Measurements from ENCODE around the gene AOAH.

The AOAH gene

GRCh38 chr7:36597090-36597773, 127.1 kb downstream of the AOAH start:
- no peak for DNase-seq (ENCODE audit: low read depth)
- H3K4me3 ChIP-seq (ENCODE audit: low read depth, low read length) = no peak overlapping the region

- no peak for DNase-seq (ENCODE audit: low read depth)
- H3K4me3 ChIP-seq (ENCODE audit: low read depth, low read length) = no peak overlapping the region
Observed at GRCh38 chr7:36594445-36594844, 129.8 kb downstream of the AOAH start.

- DNase-seq (ENCODE audit: low read depth) = no peak
- no peak overlapping the region for H3K4me3 ChIP-seq (ENCODE audit: low read depth, low read length)
Observed at GRCh38 chr7:36591636-36592035, 132.7 kb downstream of the AOAH start.

- DNase-seq (ENCODE audit: low read depth) = no peak
- H3K4me3 ChIP-seq (ENCODE audit: low read depth, low read length) = no peak overlapping the region
Observed at GRCh38 chr7:36589391-36589790, 134.9 kb downstream of the AOAH start.

GRCh38 chr7:36583318-36583717, 141.0 kb downstream of the AOAH start:
- H3K4me3 ChIP-seq (ENCODE audit: low read depth, low read length) = no peak overlapping the region
- no peak for DNase-seq (ENCODE audit: low read depth)

- no peak for DNase-seq (ENCODE audit: low read depth)
Observed at GRCh38 chr7:36575832-36576231, 148.5 kb downstream of the AOAH start.

GRCh38 chr7:36573066-36573465, 151.2 kb downstream of the AOAH start:
- no peak overlapping the region for H3K4me3 ChIP-seq (ENCODE audit: low read depth, low read length)
- no peak for DNase-seq (ENCODE audit: low read depth)

More at GRCh38 chr7:36575832-36576231, 148.5 kb downstream of the AOAH start:
- no peak overlapping the region for H3K4me3 ChIP-seq (ENCODE audit: low read depth, low read length)

GRCh38 chr7:36571190-36571560, 153.1 kb downstream of the AOAH start:
- no peak overlapping the region for H3K4me3 ChIP-seq (ENCODE audit: low read depth, low read length)
- no peak for DNase-seq (ENCODE audit: low read depth)

- DNase-seq (ENCODE audit: low read depth) = no peak
- H3K4me3 ChIP-seq (ENCODE audit: low read depth, low read length) = no peak overlapping the region
Observed at GRCh38 chr7:36570528-36571189, 153.6 kb downstream of the AOAH start.

GRCh38 chr7:36568452-36568849, 155.8 kb downstream of the AOAH start:
- DNase-seq (ENCODE audit: low read depth) = no peak
- no peak overlapping the region for H3K4me3 ChIP-seq (ENCODE audit: low read depth, low read length)

- DNase-seq (ENCODE audit: low read depth) = no peak
- no peak overlapping the region for H3K4me3 ChIP-seq (ENCODE audit: low read depth, low read length)
Observed at GRCh38 chr7:36567699-36568451, 156.4 kb downstream of the AOAH start.

GRCh38 chr7:36565792-36566356, 158.4 kb downstream of the AOAH start:
- DNase-seq (ENCODE audit: low read depth) = no peak
- no peak overlapping the region for H3K4me3 ChIP-seq (ENCODE audit: low read depth, low read length)

- no peak overlapping the region for H3K4me3 ChIP-seq (ENCODE audit: low read depth, low read length)
- DNase-seq (ENCODE audit: low read depth) = no peak
Observed at GRCh38 chr7:36564489-36564888, 159.8 kb downstream of the AOAH start.

- no peak overlapping the region for H3K4me3 ChIP-seq (ENCODE audit: low read depth, low read length)
- DNase-seq (ENCODE audit: low read depth) = no peak
Observed at GRCh38 chr7:36563706-36564327, 160.5 kb downstream of the AOAH start.

GRCh38 chr7:36562121-36562520, 162.2 kb downstream of the AOAH start:
- no peak overlapping the region for H3K4me3 ChIP-seq (ENCODE audit: low read depth, low read length)
- DNase-seq (ENCODE audit: low read depth) = no peak

GRCh38 chr7:36549029-36549428, 175.3 kb downstream of the AOAH start:
- no peak for DNase-seq (ENCODE audit: low read depth)
- H3K4me3 ChIP-seq (ENCODE audit: low read depth, low read length) = no peak overlapping the region

- no peak overlapping the region for H3K4me3 ChIP-seq (ENCODE audit: low read depth, low read length)
Observed at GRCh38 chr7:36547416-36547815, 176.9 kb downstream of the AOAH start.

GRCh38 chr7:36546331-36546730, 178.0 kb downstream of the AOAH start:
- no peak overlapping the region for H3K4me3 ChIP-seq (ENCODE audit: low read depth, low read length)
- no peak for DNase-seq (ENCODE audit: low read depth)

More at GRCh38 chr7:36547416-36547815, 176.9 kb downstream of the AOAH start:
- no peak for DNase-seq (ENCODE audit: low read depth)

- no peak overlapping the region for H3K4me3 ChIP-seq (ENCODE audit: low read depth, low read length)
- no peak for DNase-seq (ENCODE audit: low read depth)
Observed at GRCh38 chr7:36545291-36545690, 179.0 kb downstream of the AOAH start.

GRCh38 chr7:36538126-36538525, 186.2 kb downstream of the AOAH start:
- H3K4me3 ChIP-seq (ENCODE audit: low read depth, low read length) = no peak overlapping the region
- no peak for DNase-seq (ENCODE audit: low read depth)
